Measurements from ENCODE around the gene COLEC12.

The COLEC12 gene

DNA sequence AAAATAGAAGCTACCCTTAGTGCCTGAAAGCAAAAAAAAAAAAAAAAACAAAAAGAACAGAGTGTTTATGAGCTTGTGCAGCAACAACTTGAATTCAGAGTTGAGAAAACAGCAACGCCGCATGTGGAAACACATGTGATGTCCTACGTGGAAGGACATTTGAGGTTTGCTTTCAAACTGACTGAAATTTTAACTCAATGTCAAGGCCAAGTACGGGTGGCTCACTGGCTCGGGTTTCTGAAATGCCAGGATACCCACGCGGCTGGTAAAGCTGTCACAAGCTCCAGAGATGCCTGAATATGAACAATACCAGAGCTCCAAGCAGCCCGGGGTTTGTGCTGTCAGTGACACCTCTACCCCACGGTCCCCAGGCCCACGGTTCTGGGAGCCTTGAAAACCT, 160.5 kb downstream of the COLEC12 start:
- no peak for DNase-seq (ENCODE audit: low read depth, low spot score)
- H3K9ac ChIP-seq (ENCODE audit: insufficient read length) = no peak overlapping the region
- TF ChIP-seq POLR2AphosphoS5 (IDR thresholded peaks at IDR 0.05; ENCODE audit: borderline replicate concordance, low read depth, low read length) = no peak
- TF ChIP-seq FOXP2 (optimal IDR thresholded peaks at IDR 0.05; ENCODE audit: control extremely low read depth, extremely low read length, insufficient read depth) = no peak
- TF ChIP-seq EZH2 (IDR thresholded peaks at IDR 0.05) = no peak
- H3K36me3 ChIP-seq (ENCODE audit: insufficient read depth, low read length) = no peaks in the 10 kb centered on the region
- no peaks in the 10 kb centered on the region for H3K9me3 ChIP-seq (ENCODE audit: low read depth, low read length)
- H3K4me3 ChIP-seq = no peak overlapping the region
- no peak overlapping the region for H3K27ac ChIP-seq

DNA sequence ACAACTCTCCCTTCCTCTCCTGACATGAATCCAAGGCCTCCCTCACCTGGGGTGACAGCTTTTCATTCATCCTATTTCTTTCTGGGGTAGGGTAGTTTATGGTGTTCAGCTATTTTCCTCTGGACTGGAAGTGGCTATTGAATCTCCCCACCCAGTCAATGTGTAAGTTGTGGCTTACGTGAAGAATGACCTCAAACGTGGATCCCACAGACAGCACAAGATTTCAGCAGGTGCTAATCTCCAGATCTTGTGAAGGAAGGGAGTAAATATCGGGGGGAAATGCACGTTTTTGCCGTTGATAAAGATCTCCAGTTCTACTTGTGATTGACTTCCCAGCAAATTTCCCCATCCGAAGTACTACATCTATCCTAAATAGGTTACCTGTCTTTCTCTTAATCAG, 161.3 kb downstream of the COLEC12 start:
- H3K36me3 ChIP-seq (ENCODE audit: insufficient read depth, low read length) = no peaks in the 10 kb centered on the region
- H3K27ac ChIP-seq = no peak overlapping the region
- H3K9me3 ChIP-seq (ENCODE audit: low read depth, low read length) = no peaks in the 10 kb centered on the region
- H3K4me3 ChIP-seq = no peak overlapping the region
- H3K9ac ChIP-seq (ENCODE audit: insufficient read length) = no peak overlapping the region
- DNase-seq (ENCODE audit: low read depth, low spot score) = no peak
- TF ChIP-seq EZH2 (IDR thresholded peaks at IDR 0.05) = no peak
- TF ChIP-seq FOXP2 (optimal IDR thresholded peaks at IDR 0.05; ENCODE audit: control extremely low read depth, extremely low read length, insufficient read depth) = no peak
- no peak for TF ChIP-seq POLR2AphosphoS5 (IDR thresholded peaks at IDR 0.05; ENCODE audit: borderline replicate concordance, low read depth, low read length)

DNA sequence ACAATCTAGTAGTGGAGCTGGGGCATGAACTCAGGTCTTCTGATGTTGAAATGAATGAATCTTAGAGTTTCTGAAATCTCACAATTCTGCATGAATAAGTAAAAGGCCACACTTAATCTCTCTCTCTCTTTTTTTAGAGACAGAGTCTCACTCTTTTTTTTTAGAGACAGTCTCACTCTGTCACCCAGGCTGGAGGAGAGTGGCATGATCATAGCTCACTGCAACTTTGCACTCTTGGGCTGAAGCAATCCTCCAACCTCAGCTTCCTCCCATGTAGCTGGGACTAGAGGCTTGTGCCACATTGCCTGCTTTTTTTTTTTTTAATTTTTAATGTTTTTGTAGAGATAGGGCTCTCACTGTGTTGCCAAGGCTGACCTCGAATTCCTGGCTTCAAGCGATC, 163.8 kb downstream of the COLEC12 start:
- TF ChIP-seq FOXP2 (optimal IDR thresholded peaks at IDR 0.05; ENCODE audit: control extremely low read depth, extremely low read length, insufficient read depth) (no peak), POLR2AphosphoS5 (IDR thresholded peaks at IDR 0.05; ENCODE audit: borderline replicate concordance, low read depth, low read length) (no peak), EZH2 (IDR thresholded peaks at IDR 0.05) (no peak)
- no peak for DNase-seq (ENCODE audit: low read depth, low spot score)
- Histone ChIP-seq H3K27ac (no peak overlapping the region), H3K9ac (ENCODE audit: insufficient read length) (no peak overlapping the region), H3K9me3 (ENCODE audit: low read depth, low read length) (no peaks in the 10 kb centered on the region), H3K36me3 (ENCODE audit: insufficient read depth, low read length) (no peaks in the 10 kb centered on the region), H3K4me3 (no peak overlapping the region)

DNA sequence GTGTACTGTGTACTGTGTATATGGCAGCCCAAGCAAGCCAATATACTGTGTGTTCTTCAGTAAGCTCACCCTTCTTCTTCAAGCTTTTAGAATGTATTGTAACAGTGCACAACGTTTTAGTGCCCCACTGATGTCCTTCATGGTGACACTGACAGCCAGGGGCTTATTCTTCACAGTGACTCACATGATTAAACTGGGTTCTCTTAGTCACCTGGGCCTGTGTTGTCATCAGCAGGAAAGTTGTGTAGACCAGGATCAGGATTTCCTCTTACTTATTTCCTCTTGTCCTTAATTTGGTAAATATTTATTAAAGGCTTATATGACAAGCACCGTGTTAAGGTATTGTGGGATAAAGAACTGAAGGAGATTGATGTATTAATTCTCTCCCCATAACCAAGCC, 164.8 kb downstream of the COLEC12 start:
- no peak overlapping the region for H3K27ac ChIP-seq
- H3K36me3 ChIP-seq (ENCODE audit: insufficient read depth, low read length) = no peaks in the 10 kb centered on the region
- no peak overlapping the region for H3K4me3 ChIP-seq
- no peak for TF ChIP-seq EZH2 (IDR thresholded peaks at IDR 0.05)
- no peak for TF ChIP-seq FOXP2 (optimal IDR thresholded peaks at IDR 0.05; ENCODE audit: control extremely low read depth, extremely low read length, insufficient read depth)
- TF ChIP-seq POLR2AphosphoS5 (IDR thresholded peaks at IDR 0.05; ENCODE audit: borderline replicate concordance, low read depth, low read length) = no peak
- H3K9me3 ChIP-seq (ENCODE audit: low read depth, low read length) = no peaks in the 10 kb centered on the region
- DNase-seq (ENCODE audit: low read depth, low spot score) = no peak
- H3K9ac ChIP-seq (ENCODE audit: insufficient read length) = no peak overlapping the region

DNA sequence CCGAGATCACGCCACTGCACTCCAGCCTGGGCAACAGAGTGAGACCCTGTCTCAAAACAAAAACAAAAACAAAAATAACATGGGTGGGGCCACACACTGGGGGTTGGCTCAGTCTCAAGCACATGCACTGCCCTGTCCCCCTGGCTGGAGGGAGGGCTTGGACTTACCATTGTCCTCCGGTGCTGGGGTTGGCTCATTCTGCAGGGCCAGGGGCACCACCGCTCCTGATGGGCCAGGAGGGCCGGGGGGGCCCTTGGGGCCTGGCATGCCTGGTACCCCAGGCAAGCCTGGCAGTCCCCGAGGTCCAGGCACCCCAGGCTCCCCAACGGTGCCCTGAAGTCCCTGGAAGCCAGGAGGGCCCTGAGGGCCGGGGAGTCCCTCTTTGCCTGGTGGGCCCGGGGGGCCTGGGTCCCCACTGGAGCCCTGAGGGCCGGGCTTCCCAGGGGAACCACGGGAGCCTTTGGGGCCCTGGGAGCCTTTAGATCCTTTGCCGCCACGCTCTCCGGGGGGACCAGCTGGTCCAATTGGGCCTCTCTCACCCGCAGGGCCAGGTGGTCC, 165.8 kb downstream of the COLEC12 start:
- H3K36me3 ChIP-seq (ENCODE audit: insufficient read depth, low read length) = no peaks in the 10 kb centered on the region
- no peak for DNase-seq (ENCODE audit: low read depth, low spot score)
- H3K9ac ChIP-seq (ENCODE audit: insufficient read length) = no peak overlapping the region
- no peak overlapping the region for H3K4me3 ChIP-seq
- no peaks in the 10 kb centered on the region for H3K9me3 ChIP-seq (ENCODE audit: low read depth, low read length)
- H3K27ac ChIP-seq = no peak overlapping the region
- no peak for TF ChIP-seq EZH2 (IDR thresholded peaks at IDR 0.05)
- TF ChIP-seq POLR2AphosphoS5 (IDR thresholded peaks at IDR 0.05; ENCODE audit: borderline replicate concordance, low read depth, low read length) = no peak
- no peak for TF ChIP-seq FOXP2 (optimal IDR thresholded peaks at IDR 0.05; ENCODE audit: control extremely low read depth, extremely low read length, insufficient read depth)

DNA sequence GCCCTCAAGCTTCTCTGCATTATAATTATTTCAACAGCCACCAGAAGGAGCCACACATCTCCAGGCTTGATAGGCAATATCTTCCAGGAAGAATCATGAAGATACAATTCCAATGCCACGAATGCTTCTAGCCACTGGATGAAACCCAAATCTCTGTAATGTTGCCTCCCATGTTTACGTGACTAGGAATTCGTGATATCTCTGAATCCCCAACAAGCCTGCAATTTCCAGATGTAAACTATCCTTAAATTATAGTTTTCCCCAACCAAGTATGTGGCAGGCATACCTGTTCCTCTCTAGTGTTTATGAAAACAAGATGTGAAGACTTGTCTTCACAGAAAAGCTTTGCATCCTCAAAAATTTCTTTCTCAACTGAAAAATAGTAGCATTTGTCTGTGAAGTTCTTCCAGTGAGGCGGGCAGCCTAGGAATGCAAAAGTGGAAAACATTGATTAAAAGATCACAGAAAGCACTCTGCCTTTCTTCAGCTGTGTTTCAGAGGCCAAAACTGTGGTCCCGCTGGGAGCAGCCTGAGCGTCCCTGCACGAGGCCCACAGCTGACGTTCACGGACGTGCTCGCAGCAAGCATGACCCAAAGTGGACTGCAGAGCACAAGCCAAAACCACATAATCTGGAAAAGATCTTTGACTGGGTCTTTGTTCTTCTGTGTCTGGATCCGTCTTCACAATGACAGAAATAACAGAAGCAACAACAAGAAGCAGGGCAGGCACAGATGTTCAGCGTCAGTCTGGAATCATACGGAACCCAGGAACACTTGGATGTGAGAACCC, 167.6 kb downstream of the COLEC12 start:
- Histone ChIP-seq H3K9ac (ENCODE audit: insufficient read length) (no peak overlapping the region), H3K36me3 (ENCODE audit: insufficient read depth, low read length) (no peaks in the 10 kb centered on the region), H3K27ac (no peak overlapping the region), H3K4me3 (no peak overlapping the region), H3K9me3 (ENCODE audit: low read depth, low read length) (no peaks in the 10 kb centered on the region)
- DNase-seq (ENCODE audit: low read depth, low spot score) = no peak
- TF ChIP-seq FOXP2 (optimal IDR thresholded peaks at IDR 0.05; ENCODE audit: control extremely low read depth, extremely low read length, insufficient read depth) (no peak), POLR2AphosphoS5 (IDR thresholded peaks at IDR 0.05; ENCODE audit: borderline replicate concordance, low read depth, low read length) (no peak), EZH2 (IDR thresholded peaks at IDR 0.05) (no peak)

DNA sequence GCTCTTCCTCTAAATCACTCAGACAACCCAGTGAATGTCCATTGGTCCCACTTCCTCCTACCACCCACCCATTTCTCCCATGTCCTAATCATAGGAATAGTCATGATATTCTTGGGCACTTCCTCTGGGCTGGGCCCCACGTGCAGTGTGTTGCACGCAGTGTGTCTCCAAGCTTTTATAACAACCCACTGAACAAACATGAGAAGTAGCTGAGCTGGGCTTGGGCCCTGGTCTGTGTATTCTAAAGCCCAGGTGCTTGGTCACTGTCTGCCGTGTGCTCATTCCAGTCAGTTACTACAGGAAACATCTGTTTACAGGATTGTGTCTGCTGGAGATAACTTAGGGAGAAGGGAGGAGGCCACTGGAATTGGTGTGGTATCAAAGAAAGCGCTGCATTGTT, 168.5 kb downstream of the COLEC12 start:
- H3K4me3 ChIP-seq = no peak overlapping the region
- no peaks in the 10 kb centered on the region for H3K36me3 ChIP-seq (ENCODE audit: insufficient read depth, low read length)
- TF ChIP-seq FOXP2 (optimal IDR thresholded peaks at IDR 0.05; ENCODE audit: control extremely low read depth, extremely low read length, insufficient read depth) = no peak
- no peak for TF ChIP-seq EZH2 (IDR thresholded peaks at IDR 0.05)
- TF ChIP-seq POLR2AphosphoS5 (IDR thresholded peaks at IDR 0.05; ENCODE audit: borderline replicate concordance, low read depth, low read length) = no peak
- H3K9ac ChIP-seq (ENCODE audit: insufficient read length) = no peak overlapping the region
- no peak for DNase-seq (ENCODE audit: low read depth, low spot score)
- H3K27ac ChIP-seq = no peak overlapping the region
- H3K9me3 ChIP-seq (ENCODE audit: low read depth, low read length) = no peaks in the 10 kb centered on the region

DNA sequence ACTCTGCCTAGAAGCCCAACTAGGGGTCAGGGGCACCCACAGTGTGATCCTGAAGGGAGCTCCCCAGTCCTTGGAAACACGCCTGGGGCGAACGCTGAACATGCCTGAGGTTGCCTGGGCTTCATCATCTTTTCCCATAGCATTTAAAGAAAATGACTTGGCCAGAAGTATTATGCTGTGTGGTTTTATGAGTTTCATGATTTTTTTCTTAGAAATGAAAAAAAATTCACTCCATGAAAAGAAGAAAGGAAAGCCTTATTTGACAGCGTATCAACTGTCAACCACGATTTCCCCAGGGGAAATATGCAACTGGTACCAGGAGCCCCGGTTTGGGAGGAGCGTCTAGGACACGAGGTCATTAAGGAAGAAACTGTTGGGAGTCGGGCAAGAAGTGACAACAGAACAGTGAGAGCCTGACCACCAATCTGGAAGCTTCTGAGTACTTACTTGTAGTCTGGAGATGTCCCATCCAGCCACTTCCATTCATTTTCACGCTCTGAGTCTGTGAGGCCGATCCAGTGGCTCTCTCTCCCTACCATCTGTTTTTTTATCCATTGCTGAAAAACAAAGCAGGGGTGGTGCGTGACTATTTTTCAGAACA, 169.2 kb downstream of the COLEC12 start:
- no peak for TF ChIP-seq EZH2 (IDR thresholded peaks at IDR 0.05)
- TF ChIP-seq FOXP2 (optimal IDR thresholded peaks at IDR 0.05; ENCODE audit: control extremely low read depth, extremely low read length, insufficient read depth) = no peak
- TF ChIP-seq POLR2AphosphoS5 (IDR thresholded peaks at IDR 0.05; ENCODE audit: borderline replicate concordance, low read depth, low read length) = no peak
- no peak overlapping the region for H3K27ac ChIP-seq
- no peak for DNase-seq (ENCODE audit: low read depth, low spot score)
- H3K9me3 ChIP-seq (ENCODE audit: low read depth, low read length) = no peaks in the 10 kb centered on the region
- no peak overlapping the region for H3K9ac ChIP-seq (ENCODE audit: insufficient read length)
- no peak overlapping the region for H3K4me3 ChIP-seq
- no peaks in the 10 kb centered on the region for H3K36me3 ChIP-seq (ENCODE audit: insufficient read depth, low read length)
